ENCODE data around the gene UIMC1.
"Not testable (repeated sequence)": the region's sequence is repeated elsewhere in the genome, so short reads cannot be mapped to it uniquely, and the experiment has no call there.

UIMC1 gene

GRCh38 chr5:176881816-176882566, 124.6 kb downstream of the UIMC1 start:
- no peak for DNase-seq

- DNase-seq = no peak
Measured at GRCh38 chr5:176881021-176881749, 125.4 kb downstream of the UIMC1 start.

DNA sequence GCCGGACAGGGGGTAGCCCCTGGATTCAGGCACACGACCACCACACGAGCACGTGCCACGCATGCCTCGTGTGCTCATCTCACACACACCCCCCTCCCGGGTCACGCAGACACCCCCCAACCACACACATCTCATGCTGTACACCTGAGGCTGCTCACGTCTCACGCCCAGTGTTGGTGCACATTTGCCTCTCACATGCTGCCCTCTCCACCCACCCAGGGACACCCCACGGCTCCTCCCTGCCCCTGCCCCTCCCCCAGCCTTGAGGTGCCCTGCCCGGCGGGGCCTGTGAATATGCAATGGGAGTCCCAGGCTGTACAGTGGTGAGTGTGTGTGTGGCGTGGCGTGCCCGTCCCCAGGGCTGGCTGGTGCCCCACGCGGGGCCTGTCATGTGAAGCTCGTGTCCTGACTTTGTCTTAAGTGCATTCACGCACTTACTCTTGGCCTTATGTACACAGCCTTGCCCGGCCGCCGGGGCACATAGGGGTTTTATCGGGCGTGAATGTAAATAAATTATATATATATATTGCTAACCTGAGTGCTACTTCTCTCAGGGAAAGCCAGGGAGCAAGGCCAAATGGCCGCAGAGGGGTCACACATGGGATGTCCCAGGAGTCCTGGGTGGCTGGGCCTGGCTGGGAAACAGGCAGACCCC, 126.1 kb downstream of the UIMC1 start:
- no peak for DNase-seq

GRCh38 chr5:176879663-176880361, 126.8 kb downstream of the UIMC1 start:
- no peak for DNase-seq

DNA sequence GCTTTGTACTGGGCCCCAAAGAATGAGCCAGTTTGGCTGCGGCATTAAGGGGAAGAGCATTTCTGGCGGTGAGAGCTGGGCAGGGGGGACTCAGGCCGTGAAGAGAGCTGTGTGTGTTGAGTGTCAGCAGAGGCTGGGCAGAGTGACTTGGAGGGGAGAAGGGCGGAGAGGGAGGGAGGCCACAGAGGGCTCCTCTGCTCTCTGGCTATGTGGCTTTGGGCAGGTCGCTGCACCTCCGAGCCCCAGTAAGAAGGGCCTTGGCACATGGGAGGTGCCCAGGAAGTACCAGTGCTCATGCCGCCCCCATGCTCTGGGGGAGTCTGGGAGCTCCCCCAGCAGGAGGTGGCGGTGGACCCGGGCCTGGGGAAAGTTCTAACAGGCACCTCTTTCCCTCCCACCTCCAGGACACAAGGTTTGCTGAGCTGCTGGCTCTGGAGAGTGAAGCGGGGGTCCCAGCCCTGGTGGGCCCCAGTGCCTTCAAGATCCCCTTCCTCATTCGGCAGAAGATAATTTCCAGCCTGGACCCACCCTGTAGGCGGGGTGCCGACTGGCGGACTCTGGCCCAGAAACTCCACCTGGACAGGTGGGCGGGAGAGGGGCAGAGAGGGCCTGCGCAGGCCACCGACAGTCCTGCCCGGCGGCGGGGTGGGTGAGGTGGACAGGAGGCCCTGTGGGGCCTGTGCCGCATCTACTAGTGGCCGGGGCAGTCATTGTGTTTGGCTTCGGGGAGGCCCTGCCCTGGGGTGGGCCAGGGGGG, 127.5 kb downstream of the UIMC1 start:
- no peak for DNase-seq

DNA sequence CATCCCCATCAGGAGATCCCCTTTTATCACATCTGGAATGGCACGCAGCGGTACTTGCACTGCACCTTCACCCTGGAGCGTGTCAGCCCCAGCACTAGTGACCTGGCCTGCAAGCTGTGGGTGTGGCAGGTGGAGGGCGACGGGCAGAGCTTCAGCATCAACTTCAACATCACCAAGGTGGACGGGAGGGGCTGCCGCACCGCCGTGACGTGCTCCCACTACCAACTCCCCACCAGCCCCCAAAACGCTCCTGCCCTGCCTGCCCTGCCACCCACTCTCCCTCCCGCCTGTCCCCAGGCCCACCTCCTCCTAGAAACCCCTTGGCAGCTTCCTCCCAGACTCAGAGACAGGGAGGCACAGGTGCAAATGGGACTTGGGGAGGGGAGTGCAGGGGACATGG, 128.1 kb downstream of the UIMC1 start:
- DNase-seq = no peak

GRCh38 chr5:176877793-176878331, 128.7 kb downstream of the UIMC1 start:
- no peak for DNase-seq

DNA sequence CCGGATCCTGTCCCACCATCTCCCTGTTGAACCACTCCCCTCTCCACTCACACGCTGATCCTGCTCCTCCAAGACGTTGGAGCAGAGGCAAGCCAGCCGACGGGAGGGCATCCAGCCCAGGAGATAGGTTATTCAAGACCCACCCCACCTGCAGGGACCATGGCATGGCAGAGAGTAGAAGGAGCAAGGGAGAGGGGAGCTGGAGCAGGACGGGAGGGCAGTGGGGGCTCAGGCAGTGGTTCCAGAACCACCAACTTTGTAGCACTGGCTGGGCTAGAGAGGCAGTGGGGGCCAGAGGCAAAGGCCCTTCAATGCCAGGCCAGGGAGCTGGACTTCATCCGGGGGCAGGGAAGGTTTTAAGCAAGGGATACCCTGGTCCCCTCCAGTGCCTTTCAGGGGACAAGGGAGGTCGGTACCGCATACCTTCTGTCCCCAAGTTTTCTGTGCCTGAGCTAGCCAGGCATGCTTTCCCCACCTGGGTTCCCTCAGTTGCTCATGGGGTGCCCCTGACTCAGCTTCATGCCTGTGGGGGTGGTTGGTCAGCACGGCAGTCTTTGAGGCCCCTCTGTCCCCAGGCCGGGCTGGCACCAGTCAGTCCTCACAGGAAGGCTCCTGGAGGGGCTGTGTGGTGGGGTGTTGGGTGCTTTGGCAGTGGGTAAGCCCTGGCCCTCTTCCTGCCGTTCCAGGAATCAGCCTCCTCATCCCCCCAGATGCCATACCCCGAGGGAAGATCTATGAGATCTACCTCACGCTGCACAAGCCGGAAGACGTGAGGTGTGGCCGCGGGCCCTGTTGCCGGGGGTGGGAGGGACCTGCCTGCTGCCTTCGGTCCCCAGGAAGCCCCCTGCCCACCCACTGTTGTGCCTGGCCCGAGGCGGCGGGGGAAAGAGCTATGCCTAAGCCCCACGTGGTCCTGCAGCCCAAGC, 129.8 kb downstream of the UIMC1 start:
- no peak for DNase-seq

DNA sequence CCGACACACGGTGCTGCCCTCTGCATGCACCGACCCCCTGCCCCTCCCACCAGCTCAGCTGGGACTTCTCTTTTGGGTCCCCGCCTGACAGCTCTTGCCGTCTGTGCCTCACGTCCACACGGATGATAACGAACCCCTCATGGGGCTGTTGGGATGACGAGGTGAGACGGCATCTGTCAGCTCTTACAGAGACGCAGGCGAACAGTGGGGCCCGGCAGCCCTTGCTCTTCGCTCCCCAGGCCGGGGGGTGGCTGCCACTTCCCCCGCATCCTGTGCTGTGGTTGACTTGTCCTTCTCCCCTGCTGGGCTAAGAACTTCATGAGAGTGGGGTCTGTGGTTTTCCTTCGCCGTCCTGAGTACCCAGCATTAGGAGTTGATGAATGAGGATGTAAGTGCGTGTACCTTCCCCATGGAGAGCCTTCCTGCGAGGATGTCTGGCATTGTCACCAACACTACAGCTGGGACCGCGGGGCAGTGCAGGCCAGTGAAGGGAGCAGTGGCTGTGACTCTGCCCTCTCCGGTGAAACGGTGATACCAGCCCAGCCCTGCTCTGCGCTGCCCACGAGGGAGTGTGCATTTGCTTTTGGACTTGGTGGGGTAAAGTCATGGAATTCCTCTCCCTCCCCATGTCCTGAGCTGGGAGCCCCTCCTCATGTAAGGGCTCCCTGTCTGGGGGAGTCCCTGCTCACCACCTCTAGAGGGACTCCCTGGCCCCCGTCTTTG, 130.6 kb downstream of the UIMC1 start:
- DNase-seq = no peak

DNA sequence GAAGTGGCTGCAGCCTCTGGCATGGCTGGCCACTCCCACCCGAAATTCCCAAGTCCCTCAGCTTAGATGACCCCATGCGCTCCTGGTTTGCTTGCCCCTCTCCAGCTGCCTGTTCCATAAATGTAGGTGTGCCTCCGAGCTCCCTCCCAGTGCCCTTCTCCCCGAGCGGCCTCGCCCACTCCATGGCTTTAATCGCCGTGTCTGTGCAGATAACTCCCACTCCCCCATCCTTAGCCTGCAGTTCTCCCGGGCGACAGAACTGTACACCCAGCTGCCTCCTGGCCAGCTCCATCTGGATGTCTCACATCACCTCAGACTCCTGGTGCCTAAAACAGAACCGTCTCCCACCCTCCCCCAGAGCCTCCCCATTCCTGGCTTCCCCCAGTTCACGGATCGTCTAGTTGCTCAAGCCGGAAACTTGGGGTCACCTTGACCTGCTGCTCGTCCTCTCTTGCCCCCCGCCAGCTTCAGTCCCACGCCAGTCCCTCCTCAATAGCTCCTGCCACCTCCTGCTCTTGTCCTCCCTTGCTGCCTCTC, 131.5 kb downstream of the UIMC1 start:
- no peak for DNase-seq

- DNase-seq = no peak
Measured at GRCh38 chr5:176874198-176874780, 132.3 kb downstream of the UIMC1 start.

DNA sequence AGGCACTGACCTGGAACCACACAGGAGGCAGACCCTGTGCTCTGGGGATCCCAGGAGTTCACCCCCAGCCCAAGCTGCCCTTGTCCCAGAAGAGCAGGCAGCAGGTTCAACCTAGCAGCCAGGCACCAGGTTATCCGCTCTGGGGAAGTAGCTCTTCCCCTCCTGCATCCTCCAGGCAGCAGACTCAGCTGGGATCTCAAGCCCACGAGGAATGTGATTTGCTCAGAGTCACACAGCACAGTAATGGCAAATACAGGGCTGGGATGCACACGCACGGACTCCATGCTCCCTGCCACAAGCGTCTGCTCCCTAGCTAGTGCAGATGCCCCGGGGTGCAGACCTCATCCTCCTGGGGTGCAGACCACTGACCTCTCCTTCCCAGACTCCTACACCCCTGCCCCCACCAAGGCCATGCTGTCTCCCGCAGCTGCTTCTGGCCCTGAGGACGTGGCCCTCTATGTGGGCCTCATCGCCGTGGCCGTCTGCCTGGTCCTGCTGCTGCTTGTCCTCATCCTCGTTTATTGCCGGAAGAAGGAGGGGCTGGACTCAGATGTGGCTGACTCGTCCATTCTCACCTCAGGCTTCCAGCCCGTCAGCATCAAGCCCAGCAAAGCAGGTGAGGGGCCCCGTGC, 132.9 kb downstream of the UIMC1 start:
- no peak for DNase-seq

GRCh38 chr5:176873011-176873410, 133.6 kb downstream of the UIMC1 start:
- DNase-seq = not testable (repeated sequence)

- not testable (repeated sequence) for DNase-seq
Measured at GRCh38 chr5:176872586-176872985, 134.0 kb downstream of the UIMC1 start.

- not testable (repeated sequence) for DNase-seq
Measured at GRCh38 chr5:176870644-176871043, 135.9 kb downstream of the UIMC1 start.

DNA sequence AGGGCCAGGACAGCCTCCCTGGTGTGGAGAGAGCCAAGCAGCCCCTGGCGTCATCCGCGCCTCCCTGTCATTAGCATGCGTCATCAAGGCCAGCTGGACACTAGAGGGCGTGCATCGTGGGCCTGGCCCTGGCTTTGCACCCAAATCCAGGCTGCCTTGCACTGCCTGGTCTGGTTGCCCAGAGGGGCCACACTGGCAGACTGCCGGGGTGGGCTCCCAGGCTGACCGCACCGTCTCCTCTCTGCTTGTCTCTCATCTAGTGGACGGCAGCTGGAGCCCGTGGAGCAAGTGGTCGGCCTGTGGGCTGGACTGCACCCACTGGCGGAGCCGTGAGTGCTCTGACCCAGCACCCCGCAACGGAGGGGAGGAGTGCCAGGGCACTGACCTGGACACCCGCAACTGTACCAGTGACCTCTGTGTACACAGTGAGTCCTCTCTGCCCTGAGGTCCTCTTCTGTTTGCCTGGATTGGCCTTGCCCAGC, 136.4 kb downstream of the UIMC1 start:
- no peak for DNase-seq

DNA sequence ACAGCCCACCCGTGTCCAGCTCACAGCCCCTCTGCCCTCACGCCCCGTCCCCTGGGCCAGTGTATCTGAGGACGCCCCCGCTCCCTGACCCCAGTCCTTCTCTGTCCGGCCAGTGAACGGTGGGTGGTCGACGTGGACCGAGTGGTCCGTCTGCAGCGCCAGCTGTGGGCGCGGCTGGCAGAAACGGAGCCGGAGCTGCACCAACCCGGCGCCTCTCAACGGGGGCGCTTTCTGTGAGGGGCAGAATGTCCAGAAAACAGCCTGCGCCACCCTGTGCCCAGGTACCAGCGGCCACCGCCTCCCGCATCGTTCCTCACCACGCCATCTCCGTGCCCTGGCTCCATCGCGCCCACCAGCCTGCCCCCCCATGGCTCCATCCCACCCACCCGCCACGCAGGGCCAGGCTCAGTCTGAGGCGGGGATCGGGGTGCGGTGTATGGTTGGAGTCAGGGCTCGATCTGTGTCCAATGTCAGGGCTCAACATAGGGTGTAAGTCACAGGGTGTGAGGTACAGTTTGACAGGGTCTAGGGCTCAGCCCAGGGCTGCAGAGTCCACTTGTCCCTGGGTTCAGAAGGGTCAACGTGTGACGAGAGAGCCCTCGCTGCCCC, 137.0 kb downstream of the UIMC1 start:
- DNase-seq = no peak

DNA sequence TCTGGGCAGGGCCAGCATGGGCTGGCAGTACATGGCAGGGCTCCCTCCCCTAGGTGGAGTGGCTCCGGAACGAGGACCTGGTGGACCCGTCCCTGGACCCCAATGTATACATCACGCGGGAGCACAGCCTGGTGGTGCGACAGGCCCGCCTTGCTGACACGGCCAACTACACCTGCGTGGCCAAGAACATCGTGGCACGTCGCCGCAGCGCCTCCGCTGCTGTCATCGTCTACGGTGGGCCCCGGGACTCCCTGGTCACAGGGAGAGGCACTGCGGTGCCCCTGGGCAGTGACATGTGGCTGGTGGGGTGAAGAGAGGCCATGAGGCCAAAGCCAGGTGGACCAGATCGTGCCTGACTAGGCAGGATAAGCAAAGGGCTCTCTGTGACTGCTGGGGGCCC, 137.8 kb downstream of the UIMC1 start:
- DNase-seq = no peak

DNA sequence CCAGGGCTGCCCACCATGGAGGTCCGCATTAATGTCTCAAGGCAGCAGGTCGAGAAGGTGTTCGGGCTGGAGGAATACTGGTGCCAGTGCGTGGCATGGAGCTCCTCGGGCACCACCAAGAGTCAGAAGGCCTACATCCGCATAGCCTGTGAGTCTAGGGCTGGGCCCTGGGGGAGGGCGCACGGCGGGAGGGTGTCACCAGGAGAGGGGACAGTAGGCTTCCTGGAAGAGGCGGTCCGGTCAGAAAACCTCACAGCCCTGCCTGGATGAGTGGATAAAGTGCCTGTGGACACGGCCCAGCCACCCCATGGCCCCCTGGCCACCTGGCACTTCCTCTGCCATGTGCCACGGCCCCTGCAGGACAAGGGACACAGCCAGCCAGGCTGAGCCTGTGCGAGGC, 138.5 kb downstream of the UIMC1 start:
- no peak for DNase-seq
